Stimulated activated CD4-positive, alpha-beta T cell treated with anti-CD3 and anti-CD28 coated beads, Interleukin-1b, Interleukin-23, amount 100 ng/mL, for 48 hours (primary cell): ENCODE results near the gene GDF2.

Experiments used
- DNase-seq: peaks from one replicate; pipeline ENCODE4 v3.0.0-alpha.2; 2020

Gene GDF2

GRCh38 chr10:47294057-47294456 lies 28.2 kb upstream of the GDF2 start:
- DNase-seq: no peak

- DNase-seq: no peak
These were observed 27.8 kb upstream of the GDF2 start for GRCh38 chr10:47294501-47294900.

GRCh38 chr10:47295411-47295810 lies 26.8 kb upstream of the GDF2 start:
- DNase-seq: no peak

GRCh38 chr10:47296156-47296894 lies 25.9 kb upstream of the GDF2 start:
- DNase-seq: no peak

GRCh38 chr10:47296941-47297340 lies 25.3 kb upstream of the GDF2 start:
- DNase-seq: no peak

- DNase-seq: no peak
These were observed 24.3 kb upstream of the GDF2 start for GRCh38 chr10:47297866-47298540.

GRCh38 chr10:47298715-47299114 lies 23.5 kb upstream of the GDF2 start:
- no peak for DNase-seq

GRCh38 chr10:47299611-47300428 lies 22.4 kb upstream of the GDF2 start, which contains the start of gene GDF10:
Gene GDF10 (plus strand): TSS chr10:47300197. CDS start chr10:47300652, 455 bp downstream.
- DNase-seq: peak; percentile 14

- DNase-seq: no peak
These were observed 21.8 kb upstream of the GDF2 start for GRCh38 chr10:47300429-47300931.

GRCh38 chr10:47301833-47302232 lies 20.4 kb upstream of the GDF2 start:
- no peak for DNase-seq

- no peak for DNase-seq
These were observed 19.1 kb upstream of the GDF2 start for GRCh38 chr10:47303105-47303504.

- DNase-seq: no peak
These were observed 18.4 kb upstream of the GDF2 start for GRCh38 chr10:47303866-47304265.

- no peak for DNase-seq
These were observed 16.7 kb upstream of the GDF2 start for GRCh38 chr10:47305566-47305965.

- DNase-seq: no peak
These were observed 15.7 kb upstream of the GDF2 start for GRCh38 chr10:47306387-47307210.

GRCh38 chr10:47307381-47307780 lies 14.9 kb upstream of the GDF2 start:
- no peak for DNase-seq

- DNase-seq: no peak
These were observed 13.5 kb upstream of the GDF2 start for GRCh38 chr10:47308775-47309174.

GRCh38 chr10:47309408-47310089 lies 12.7 kb upstream of the GDF2 start:
- no peak for DNase-seq

GRCh38 chr10:47310090-47310505 lies 12.2 kb upstream of the GDF2 start:
- no peak for DNase-seq

GRCh38 chr10:47311193-47311931 lies 10.9 kb upstream of the GDF2 start:
- DNase-seq: peak; percentile 19

- DNase-seq: peak; percentile 88
These were observed 10.2 kb upstream of the GDF2 start for GRCh38 chr10:47311932-47312662.

- no peak for DNase-seq
These were observed 9.6 kb upstream of the GDF2 start for GRCh38 chr10:47312663-47312995.
